ENCODE data around the gene TRIM38. TPM values are rescaled to one million over a fixed set of nuclear protein-coding genes. Genes with fewer than 3 reads are reported as not detected.

The TRIM38 gene
- total and polyA plus RNA-seq, 12 donors, result 1.3 to 5.4 (median 2.7) TPM

DNA sequence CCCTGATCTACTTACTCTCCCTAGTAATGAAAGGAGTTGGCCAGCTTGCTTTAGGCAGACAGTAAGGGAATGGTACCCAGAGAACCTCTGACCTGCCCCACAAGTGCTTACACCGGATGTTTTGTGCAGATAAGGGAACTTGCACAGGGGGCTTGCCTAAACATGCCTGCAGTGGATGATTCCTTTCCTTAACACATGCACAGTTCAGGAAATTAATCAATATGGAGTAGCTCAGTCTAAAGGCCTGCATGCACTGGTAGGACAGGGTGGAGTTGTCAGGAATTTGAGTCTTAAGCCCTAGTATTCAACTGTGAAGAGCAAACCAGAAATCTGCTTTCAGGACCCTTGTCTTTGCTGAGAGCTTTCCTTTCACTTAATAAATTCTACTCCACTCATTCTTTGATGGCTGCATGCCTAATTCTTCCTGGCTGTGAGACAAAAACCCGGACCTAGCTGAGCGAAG lies 3.9 kb upstream of the TRIM38 start:
- Histone ChIP-seq H3K36me3 (no peaks in the 10 kb centered on the region), H3K27ac (no peak overlapping the region), H3K27me3 (no peaks in the 10 kb centered on the region), H3K9me3 (peaks cover 0 to 12% (median 0%) of the 10 kb centered on the region in 11 donors), H3K4me3 (no peak overlapping the region), H3K4me1 (peaks cover 0 to 27% (median 5%) of the 10 kb centered on the region in 9 donors)
- DNase-seq (no peak), ATAC-seq (no peak)
- TF ChIP-seq, protein P1, sequence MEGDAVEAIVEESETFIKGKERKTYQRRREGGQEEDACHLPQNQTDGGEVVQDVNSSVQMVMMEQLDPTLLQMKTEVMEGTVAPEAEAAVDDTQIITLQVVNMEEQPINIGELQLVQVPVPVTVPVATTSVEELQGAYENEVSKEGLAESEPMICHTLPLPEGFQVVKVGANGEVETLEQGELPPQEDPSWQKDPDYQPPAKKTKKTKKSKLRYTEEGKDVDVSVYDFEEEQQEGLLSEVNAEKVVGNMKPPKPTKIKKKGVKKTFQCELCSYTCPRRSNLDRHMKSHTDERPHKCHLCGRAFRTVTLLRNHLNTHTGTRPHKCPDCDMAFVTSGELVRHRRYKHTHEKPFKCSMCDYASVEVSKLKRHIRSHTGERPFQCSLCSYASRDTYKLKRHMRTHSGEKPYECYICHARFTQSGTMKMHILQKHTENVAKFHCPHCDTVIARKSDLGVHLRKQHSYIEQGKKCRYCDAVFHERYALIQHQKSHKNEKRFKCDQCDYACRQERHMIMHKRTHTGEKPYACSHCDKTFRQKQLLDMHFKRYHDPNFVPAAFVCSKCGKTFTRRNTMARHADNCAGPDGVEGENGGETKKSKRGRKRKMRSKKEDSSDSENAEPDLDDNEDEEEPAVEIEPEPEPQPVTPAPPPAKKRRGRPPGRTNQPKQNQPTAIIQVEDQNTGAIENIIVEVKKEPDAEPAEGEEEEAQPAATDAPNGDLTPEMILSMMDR (IDR thresholded peaks at IDR 0.05), result no peak
- intact Hi-C loops (cut with DNase I), result no loop called here
- WGBS, 2 donors, result 82 to 84% methylated on average over 3 of the region's 3 CpGs

DNA sequence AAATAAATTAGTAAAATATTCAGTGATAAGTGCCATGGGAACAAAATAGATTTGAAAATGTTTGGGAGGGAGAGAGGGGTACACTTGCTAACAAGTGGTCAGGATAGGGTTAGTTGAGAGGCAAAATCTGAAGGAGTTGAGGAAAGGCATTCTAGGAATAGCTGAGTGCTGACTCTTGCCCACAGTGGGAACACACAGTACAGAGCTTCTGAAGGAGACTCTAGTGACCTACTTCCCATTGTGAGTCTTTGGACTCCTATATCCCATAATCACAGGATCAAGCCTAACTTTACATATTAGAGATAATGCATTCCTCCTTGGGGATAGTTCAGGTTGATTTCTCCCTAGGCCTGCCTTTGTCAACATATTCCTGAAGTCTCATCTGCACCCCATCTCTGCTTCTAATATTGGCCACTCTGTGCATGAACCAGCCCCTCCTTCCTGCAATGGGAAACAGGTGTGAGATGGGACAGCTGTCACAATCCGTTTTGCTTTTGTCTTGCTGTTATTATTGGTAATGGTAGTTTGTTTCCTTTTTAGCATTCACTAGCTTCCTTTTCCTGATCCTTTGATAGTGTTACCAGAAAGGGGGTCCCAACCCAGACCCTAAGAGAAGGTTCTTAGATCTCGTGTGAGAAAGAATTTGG lies 2.6 kb upstream of the TRIM38 start:
- WGBS, 2 donors, result 46 to 51% methylated on average over 2 of the region's 2 CpGs
- H3K9me3 ChIP-seq, result peaks cover 0 to 12% (median 0%) of the 10 kb centered on the region in 11 donors
- TF ChIP-seq, protein P1 (IDR thresholded peaks at IDR 0.05), result no peak
- H3K4me1 ChIP-seq, result peaks cover 0 to 40% (median 18%) of the 10 kb centered on the region in 9 donors
- intact Hi-C loops (cut with DNase I), result no loop called here
- ATAC-seq (no peak), DNase-seq (no peak)
- H3K27me3 ChIP-seq, result no peaks in the 10 kb centered on the region
- H3K36me3 ChIP-seq, result peaks cover 0 to 11% (median 3%) of the 10 kb centered on the region in 9 donors
- H3K27ac ChIP-seq, result no peak overlapping the region
- no peak overlapping the region for H3K4me3 ChIP-seq

DNA sequence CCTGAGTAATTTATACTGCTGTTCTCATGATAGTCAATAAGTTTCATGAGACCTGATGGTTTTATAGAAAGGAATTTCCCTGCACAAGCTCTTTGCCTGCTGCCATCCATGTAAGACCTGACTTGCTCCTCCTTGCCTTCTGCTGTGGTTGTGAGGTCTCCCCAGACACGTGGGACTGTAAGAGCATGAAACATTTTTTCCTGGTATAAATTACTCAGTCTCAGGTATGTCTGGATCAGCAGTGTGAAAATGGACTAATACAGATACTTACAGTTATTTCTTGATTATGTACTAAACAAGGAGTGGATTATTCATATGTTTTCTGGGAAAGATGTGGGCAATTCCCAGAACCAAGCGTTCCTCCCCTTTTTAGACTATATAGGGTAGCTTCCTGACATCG lies 1.9 kb upstream of the TRIM38 start:
- no peak for ATAC-seq
- no peak for DNase-seq
- H3K4me3 ChIP-seq, result no peak overlapping the region
- intact Hi-C loops (cut with DNase I), result no loop called here
- H3K9me3 ChIP-seq, result peaks cover 0 to 12% (median 0%) of the 10 kb centered on the region in 11 donors
- TF ChIP-seq, protein P1 (IDR thresholded peaks at IDR 0.05), result no peak
- no peaks in the 10 kb centered on the region for H3K27me3 ChIP-seq
- no peak overlapping the region for H3K27ac ChIP-seq
- H3K36me3 ChIP-seq, result peaks cover 0 to 18% (median 6%) of the 10 kb centered on the region in 9 donors
- H3K4me1 ChIP-seq, result peaks cover 0 to 47% (median 25%) of the 10 kb centered on the region in 9 donors
- WGBS, 2 donors, result 87 to 91% methylated on average over 3 of the region's 3 CpGs

DNA sequence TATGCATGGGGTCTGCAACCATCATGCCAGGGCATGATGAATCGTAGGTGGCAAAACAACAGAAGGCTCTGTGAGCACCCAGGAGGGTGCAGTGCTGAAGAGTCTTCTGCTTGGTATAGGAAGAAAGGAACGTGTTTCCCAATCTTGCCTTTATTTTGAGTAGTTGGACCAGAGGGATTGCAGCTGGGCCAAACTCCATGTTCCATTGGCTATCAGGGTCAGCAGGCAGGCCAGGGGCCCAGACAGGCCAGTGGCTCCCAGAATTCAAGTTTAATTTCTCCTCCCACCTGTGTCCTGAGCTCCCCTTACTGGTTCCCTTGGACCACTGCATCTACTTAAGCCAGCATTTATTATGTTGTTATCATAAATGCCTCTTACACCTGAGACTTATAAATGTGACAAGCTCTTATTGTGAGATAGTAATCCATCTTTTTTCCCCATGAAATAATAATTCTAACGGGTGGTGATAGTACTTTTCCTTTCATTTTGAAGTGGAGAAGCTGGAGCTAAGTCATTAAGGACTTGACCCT lies 918 bp upstream of the TRIM38 start:
- peak overlapping the region; percentile 72 to 98 (median 94) for H3K27ac ChIP-seq
- H3K4me1 ChIP-seq, result peaks cover 0 to 57% (median 34%) of the 10 kb centered on the region in 9 donors
- DNase-seq (no peak), ATAC-seq (no peak)
- 68 to 69% methylated on average over 3 of the region's 3 CpGs for WGBS, 2 donors
- H3K9me3 ChIP-seq, result peaks cover 0 to 12% (median 0%) of the 10 kb centered on the region in 11 donors
- H3K36me3 ChIP-seq, result peaks cover 0 to 28% (median 11%) of the 10 kb centered on the region in 9 donors
- H3K4me3 ChIP-seq, result peak overlapping the region in 9 of 10 donors; percentile 38 to 75 (median 69)
- no peaks in the 10 kb centered on the region for H3K27me3 ChIP-seq
- intact Hi-C loops (cut with DNase I), result no loop called here
- TF ChIP-seq, protein P1 (IDR thresholded peaks at IDR 0.05), result peak in 1 of 9 donors; percentile 16

All from heart right ventricle (tissue), 16 donors.